HEK293T (cell line): ENCODE results near the gene NR5A1.

Experiments used
- ARNT ChIP-seq: fragments of 450-650 bp; IDR thresholded peaks from 2 replicates; pipeline ENCODE4 v1.6.1; 2017; ENCODE audit warnings: mild to moderate bottlenecking
- ELF4 ChIP-seq: fragments of 450-650 bp; IDR thresholded peaks from 2 replicates; pipeline ENCODE4 v1.6.1; 2017; ENCODE audit warnings: antibody characterized with exemption
- FOXA1 ChIP-seq: fragments of 450-650 bp; IDR thresholded peaks from 2 replicates; pipeline ENCODE4 v1.6.1; 2016; ENCODE audit warnings: mild to moderate bottlenecking
- FOXK2 ChIP-seq: fragments of 450-650 bp; IDR thresholded peaks from 2 replicates; pipeline ENCODE4 v1.6.1; 2016; ENCODE audit warnings: mild to moderate bottlenecking
- FOXM1 ChIP-seq: fragments of 450-650 bp; IDR thresholded peaks from 2 replicates; pipeline ENCODE4 v1.6.1; 2017; ENCODE audit warnings: mild to moderate bottlenecking, borderline replicate concordance
- L3MBTL2 ChIP-seq: fragments of 450-650 bp; conservative IDR thresholded peaks from 2 replicates; pipeline ENCODE4 v1.6.1; 2016; ENCODE audit warnings: mild to moderate bottlenecking
- LEF1 ChIP-seq: fragments of 450-650 bp; IDR thresholded peaks from 2 replicates; pipeline ENCODE4 v1.6.1; 2017; ENCODE audit warnings: mild to moderate bottlenecking, borderline replicate concordance
- SP1 ChIP-seq: fragments of 450-650 bp; IDR thresholded peaks from 2 replicates; pipeline ENCODE4 v1.6.1; 2017
- SUZ12 ChIP-seq: fragments of 450-650 bp; IDR thresholded peaks from 2 replicates; pipeline ENCODE4 v1.6.1; 2016; ENCODE audit warnings: mild to moderate bottlenecking

DNA sequence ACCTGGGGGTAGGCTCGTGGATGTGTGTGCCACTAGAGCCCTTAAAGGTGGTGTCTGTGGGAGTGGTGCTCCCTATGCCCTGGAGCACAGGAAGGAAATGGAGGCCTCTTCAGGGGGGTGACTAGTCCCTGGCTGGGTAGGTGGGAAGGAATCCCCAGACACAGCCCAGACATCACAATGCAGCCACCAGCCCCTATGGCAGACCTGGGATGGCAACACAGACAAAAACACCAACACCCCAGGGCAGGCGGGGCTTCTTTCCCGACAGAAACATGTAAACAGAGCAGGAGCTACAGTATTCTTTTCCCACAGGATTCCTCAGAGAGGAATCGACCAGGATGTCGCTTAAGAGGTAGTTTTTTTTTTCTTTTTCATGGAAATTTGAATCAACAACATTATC lies 10.4 kb upstream of the NR5A1 start:
- TF ChIP-seq ELF4 (no peak), FOXA1 (no peak), FOXM1 (no peak), SUZ12 (no peak), L3MBTL2 (no peak), ARNT (no peak), SP1 (no peak), FOXK2 (no peak), LEF1 (no peak)
